ENCODE results near the gene STKLD1. TPM values are rescaled to one million over a fixed set of nuclear protein-coding genes. Genes with fewer than 3 reads are reported as not detected.
"Not testable (repeated sequence)": the region's sequence is repeated elsewhere in the genome, so short reads cannot be mapped to it uniquely, and the experiment has no call there.

STKLD1 gene
- total RNA-seq, 1 donor from 2014 or later: not detected

DNA sequence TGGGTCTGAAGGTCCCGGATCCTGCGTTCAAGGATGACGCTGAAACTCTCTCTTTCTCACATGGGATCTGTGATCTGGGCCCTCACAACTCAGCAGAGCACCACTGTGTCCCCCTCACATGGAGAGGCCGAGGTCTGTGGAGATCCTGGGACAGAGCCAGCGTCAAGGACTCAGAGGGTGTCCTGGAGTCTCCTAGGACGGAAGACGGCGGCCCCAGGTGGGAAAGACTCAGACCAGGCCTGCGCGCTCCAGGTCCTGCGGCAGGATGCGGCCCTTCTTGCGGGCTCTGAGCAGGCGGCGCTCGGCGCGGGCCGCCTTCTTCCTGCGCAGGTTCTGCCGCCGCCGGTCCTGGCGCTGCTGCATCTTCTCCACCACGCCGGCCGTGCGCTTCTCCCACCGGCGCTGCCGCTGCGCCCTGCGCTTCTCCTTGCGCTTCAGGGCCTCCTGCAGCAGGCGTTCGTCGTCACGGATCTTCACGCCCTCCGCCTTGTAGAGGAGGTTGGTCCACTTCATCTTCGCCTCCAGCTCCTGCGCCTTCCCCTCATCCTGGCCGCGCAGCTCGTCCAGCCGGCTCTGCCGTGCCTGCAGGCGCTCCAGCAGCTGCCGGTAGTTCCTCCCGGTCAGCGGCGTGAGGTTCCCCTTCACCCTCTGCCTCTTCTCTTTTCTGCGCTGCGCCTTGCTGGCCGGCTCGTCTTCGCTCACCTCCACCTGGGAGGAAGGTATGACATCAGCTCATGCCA, 44.4 kb upstream of the STKLD1 start:
- Histone ChIP-seq H3K27me3 (ENCODE audit: control insufficient read depth, insufficient read depth, low read length) (no peaks in the 10 kb centered on the region), H3K36me3 (ENCODE audit: control insufficient read depth, insufficient read depth, low read length) (peaks cover 11% of the 10 kb centered on the region), H3K4me3 (ENCODE audit: low read depth, low read length) (no peak overlapping the region)
- no peak for DNase-seq (ENCODE audit: low read depth)
- TF ChIP-seq, protein P1, sequence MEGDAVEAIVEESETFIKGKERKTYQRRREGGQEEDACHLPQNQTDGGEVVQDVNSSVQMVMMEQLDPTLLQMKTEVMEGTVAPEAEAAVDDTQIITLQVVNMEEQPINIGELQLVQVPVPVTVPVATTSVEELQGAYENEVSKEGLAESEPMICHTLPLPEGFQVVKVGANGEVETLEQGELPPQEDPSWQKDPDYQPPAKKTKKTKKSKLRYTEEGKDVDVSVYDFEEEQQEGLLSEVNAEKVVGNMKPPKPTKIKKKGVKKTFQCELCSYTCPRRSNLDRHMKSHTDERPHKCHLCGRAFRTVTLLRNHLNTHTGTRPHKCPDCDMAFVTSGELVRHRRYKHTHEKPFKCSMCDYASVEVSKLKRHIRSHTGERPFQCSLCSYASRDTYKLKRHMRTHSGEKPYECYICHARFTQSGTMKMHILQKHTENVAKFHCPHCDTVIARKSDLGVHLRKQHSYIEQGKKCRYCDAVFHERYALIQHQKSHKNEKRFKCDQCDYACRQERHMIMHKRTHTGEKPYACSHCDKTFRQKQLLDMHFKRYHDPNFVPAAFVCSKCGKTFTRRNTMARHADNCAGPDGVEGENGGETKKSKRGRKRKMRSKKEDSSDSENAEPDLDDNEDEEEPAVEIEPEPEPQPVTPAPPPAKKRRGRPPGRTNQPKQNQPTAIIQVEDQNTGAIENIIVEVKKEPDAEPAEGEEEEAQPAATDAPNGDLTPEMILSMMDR (IDR thresholded peaks at IDR 0.05; ENCODE audit: insufficient read depth, low read length, poor library complexity, severe bottlenecking): no peak

DNA sequence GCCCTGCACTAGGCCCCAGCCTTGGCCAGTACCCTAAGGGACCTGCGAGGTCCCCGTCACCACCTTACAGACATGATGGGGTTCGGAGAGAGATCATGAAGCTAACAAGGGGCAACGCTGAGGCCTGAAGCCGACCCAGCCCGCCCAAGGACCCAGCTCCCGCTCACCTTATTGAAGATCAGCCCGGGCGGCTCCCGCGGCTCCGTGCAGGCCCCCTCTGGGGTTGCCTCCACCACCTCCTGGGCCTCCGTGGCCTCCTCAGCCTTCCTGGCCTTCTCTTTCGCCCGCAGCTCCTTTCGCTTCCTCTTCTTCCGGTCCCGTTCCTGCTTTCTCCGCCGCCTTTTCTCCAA, 43.8 kb upstream of the STKLD1 start:
- Histone ChIP-seq H3K4me3 (ENCODE audit: low read depth, low read length) (no peak overlapping the region), H3K36me3 (ENCODE audit: control insufficient read depth, insufficient read depth, low read length) (peaks cover 11% of the 10 kb centered on the region), H3K27me3 (ENCODE audit: control insufficient read depth, insufficient read depth, low read length) (no peaks in the 10 kb centered on the region)
- DNase-seq (ENCODE audit: low read depth): no peak
- TF ChIP-seq, protein P1 (IDR thresholded peaks at IDR 0.05; ENCODE audit: insufficient read depth, low read length, poor library complexity, severe bottlenecking): no peak

DNA sequence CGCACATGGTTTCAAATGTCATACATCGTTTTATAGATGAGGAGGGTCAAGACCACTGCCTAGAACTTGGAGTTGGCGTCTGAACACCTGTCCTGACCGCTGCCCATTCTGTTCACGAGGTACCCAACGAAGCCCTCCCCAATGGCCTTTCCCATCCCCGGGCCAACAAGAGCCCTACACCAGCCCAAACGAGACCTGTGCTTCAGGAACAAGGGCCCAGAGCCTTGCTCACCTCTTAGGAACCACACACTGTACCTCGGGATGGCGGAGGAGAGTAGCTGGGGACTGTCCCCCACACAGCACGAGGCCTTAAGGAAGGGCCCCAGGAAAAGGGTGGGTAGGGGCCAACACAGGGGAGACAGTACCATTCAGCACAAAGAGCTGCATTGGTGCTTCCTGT, 43.2 kb upstream of the STKLD1 start:
- Histone ChIP-seq H3K4me3 (ENCODE audit: low read depth, low read length) (no peak overlapping the region), H3K36me3 (ENCODE audit: control insufficient read depth, insufficient read depth, low read length) (peaks cover 11% of the 10 kb centered on the region), H3K27me3 (ENCODE audit: control insufficient read depth, insufficient read depth, low read length) (no peaks in the 10 kb centered on the region)
- TF ChIP-seq, protein P1 (IDR thresholded peaks at IDR 0.05; ENCODE audit: insufficient read depth, low read length, poor library complexity, severe bottlenecking): no peak
- DNase-seq (ENCODE audit: low read depth): no peak

DNA sequence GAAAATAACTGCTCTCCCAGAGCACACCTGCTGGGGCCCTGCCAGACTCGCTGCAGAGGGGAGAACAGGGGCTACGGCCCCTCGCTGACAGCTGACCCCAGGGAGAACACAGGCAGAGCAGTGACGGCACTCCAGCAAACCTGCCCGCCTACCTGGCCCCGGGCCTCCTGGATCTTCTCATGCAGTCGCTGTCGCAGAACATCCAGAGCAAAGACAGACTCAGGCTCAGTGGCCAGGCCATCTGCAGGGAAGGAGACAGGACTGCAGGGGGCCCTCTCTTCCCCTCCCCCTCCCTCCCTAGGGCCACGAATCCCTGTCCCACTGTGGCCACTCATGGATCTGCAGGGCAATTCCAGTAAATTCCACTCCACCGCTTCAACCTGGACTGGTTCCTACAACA, 42.6 kb upstream of the STKLD1 start:
- H3K4me3 ChIP-seq (ENCODE audit: low read depth, low read length): no peak overlapping the region
- H3K36me3 ChIP-seq (ENCODE audit: control insufficient read depth, insufficient read depth, low read length): peaks cover 11% of the 10 kb centered on the region
- no peaks in the 10 kb centered on the region for H3K27me3 ChIP-seq (ENCODE audit: control insufficient read depth, insufficient read depth, low read length)
- TF ChIP-seq, protein P1 (IDR thresholded peaks at IDR 0.05; ENCODE audit: insufficient read depth, low read length, poor library complexity, severe bottlenecking): no peak
- no peak for DNase-seq (ENCODE audit: low read depth)

DNA sequence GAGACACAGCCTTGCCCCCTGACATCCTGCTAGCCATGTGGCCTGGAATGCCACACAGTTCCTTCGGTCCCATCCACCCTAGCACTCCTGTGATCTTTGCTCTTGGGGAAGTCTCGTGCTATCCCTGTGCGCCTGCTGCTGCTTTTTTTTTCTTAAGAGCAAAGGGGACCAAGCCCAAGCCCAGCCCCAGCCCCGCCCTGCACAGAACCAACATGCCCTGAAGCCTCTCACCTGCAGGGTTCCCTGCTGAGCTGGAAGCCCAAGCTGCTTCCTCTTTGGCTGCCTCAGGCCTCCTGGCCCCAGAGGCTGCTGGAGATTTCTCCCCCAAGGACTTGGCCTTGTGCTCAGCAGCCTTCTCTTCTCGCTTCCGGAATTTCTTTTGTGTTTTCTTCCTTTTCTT, 42.0 kb upstream of the STKLD1 start:
- Histone ChIP-seq H3K27me3 (ENCODE audit: control insufficient read depth, insufficient read depth, low read length) (no peaks in the 10 kb centered on the region), H3K36me3 (ENCODE audit: control insufficient read depth, insufficient read depth, low read length) (peaks cover 11% of the 10 kb centered on the region), H3K4me3 (ENCODE audit: low read depth, low read length) (no peak overlapping the region)
- TF ChIP-seq, protein P1 (IDR thresholded peaks at IDR 0.05; ENCODE audit: insufficient read depth, low read length, poor library complexity, severe bottlenecking): no peak
- no peak for DNase-seq (ENCODE audit: low read depth)

DNA sequence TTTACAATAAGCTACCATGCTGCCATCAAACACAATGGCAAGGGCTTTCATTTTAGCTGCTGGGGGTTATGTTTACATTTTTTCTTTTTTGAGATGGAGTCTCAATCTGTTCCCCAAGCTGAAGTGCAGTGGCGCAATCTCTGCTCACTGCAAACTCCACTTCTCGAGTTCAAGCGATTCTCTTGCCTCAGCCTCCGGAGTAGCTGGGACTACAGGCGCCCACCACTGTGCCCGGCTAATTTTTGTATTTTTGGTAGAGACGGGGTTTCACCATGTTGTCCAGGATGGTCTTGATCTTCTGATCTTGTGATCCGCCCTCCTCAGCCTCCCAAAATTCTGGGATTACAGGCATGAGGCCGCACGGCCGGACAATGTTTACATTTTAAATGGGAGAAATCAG, 41.3 kb upstream of the STKLD1 start:
- H3K4me3 ChIP-seq (ENCODE audit: low read depth, low read length): peak overlapping the region; percentile 96
- not testable (repeated sequence) for DNase-seq (ENCODE audit: low read depth); H3K27me3 ChIP-seq (ENCODE audit: control insufficient read depth, insufficient read depth, low read length)
- peaks cover 11% of the 10 kb centered on the region for H3K36me3 ChIP-seq (ENCODE audit: control insufficient read depth, insufficient read depth, low read length)

Measured in kidney epithelial cell (primary cell).